HEK293T (cell line): ENCODE results near the gene EIF4G3.

Source experiments
- BHLHE40 ChIP-seq: fragments of 450-650 bp; IDR thresholded peaks from 2 replicates; pipeline ENCODE4 v1.6.1; 2016; ENCODE audit warnings: mild to moderate bottlenecking, moderate library complexity, borderline replicate concordance
- ELF4 ChIP-seq: fragments of 450-650 bp; IDR thresholded peaks from 2 replicates; pipeline ENCODE4 v1.6.1; 2017; ENCODE audit warnings: antibody characterized with exemption
- FOXK2 ChIP-seq: fragments of 450-650 bp; IDR thresholded peaks from 2 replicates; pipeline ENCODE4 v1.6.1; 2016; ENCODE audit warnings: mild to moderate bottlenecking
- FOXM1 ChIP-seq: fragments of 450-650 bp; IDR thresholded peaks from 2 replicates; pipeline ENCODE4 v1.6.1; 2017; ENCODE audit warnings: mild to moderate bottlenecking, borderline replicate concordance
- NFRKB ChIP-seq: fragments of 450-650 bp; IDR thresholded peaks from 2 replicates; pipeline ENCODE4 v1.6.1; 2016; ENCODE audit warnings: mild to moderate bottlenecking, moderate library complexity
- SP1 ChIP-seq: fragments of 450-650 bp; IDR thresholded peaks from 2 replicates; pipeline ENCODE4 v1.6.1; 2017
- SUZ12 ChIP-seq: fragments of 450-650 bp; IDR thresholded peaks from 2 replicates; pipeline ENCODE4 v1.6.1; 2016; ENCODE audit warnings: mild to moderate bottlenecking
- TARDBP ChIP-seq: fragments of 450-650 bp; IDR thresholded peaks from 2 replicates; pipeline ENCODE4 v1.6.1; 2016
- ZNF384 ChIP-seq: fragments of 450-650 bp; IDR thresholded peaks from 2 replicates; pipeline ENCODE4 v1.6.1; 2016

DNA sequence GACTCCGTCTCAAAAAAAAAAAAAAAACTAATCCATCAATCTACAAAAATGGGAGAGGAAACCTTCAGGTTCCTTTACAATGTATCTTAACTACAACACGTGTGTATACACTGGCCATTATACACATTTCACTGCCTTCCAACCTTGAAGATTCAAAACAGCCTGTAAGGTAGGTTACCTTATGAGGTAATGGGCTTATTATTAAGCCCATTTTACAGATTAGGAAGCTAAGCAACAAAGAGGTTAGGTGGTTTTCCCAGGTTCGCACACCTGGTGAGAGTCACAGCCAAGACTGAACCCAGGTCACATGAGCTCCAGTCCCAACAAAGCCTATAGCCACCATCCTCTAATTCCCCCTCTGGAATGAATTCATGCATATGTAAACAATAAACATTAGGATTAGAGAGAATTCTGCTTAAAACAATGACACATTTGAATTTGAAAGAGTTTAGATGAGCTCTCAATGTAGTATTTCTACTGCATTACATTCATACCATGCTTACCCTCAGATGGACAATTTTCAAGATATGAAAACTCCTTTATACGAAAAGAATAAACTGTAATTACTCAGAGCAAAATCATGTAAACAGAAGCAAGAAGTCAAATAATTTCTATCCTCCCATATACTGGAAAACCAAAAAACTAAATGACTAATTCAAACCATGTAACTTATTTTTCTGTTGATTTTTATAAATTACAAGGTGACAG, 54.8 kb downstream of the EIF4G3 start:
- TF ChIP-seq BHLHE40 (no peak), SUZ12 (no peak), ELF4 (no peak), FOXK2 (no peak), TARDBP (no peak), ZNF384 (no peak), FOXM1 (no peak), NFRKB (no peak), SP1 (no peak)
